GM18873 (cell line): Measurements from ENCODE around the gene SYNPR.
A peak's percentile ranks its signal among the peaks of the same experiment; 100 is the strongest.

Experiments
- ATAC-seq: cut with Tn5 transposase; IDR thresholded peaks from one replicate; pipeline ENCODE4 v1.9.1; 2021; ENCODE audit warnings: mild to moderate bottlenecking, moderate library complexity, moderate number of reproducible peaks; ENCODE audit not compliant: unreplicated experiment, low FRiP score

Gene SYNPR

DNA sequence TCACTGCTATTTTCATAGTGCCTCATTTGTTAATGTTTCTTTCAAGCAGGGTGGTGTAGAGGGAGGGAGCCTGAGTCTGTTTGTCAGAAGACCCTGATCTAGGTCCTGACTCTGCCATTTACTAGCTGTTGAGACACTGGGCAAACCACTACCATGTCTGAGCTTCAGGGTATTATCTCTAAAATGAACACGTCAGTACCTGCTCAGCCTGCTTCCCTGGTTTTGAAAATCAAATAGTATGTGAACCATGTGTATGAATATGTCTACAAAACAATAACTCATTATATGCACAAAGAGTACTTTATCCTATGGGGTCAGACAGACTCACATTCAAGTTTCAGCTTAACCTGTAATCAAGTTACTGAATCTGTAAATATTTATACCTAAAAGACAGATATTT lies 25.1 kb downstream of the SYNPR start:
- no peak for ATAC-seq

DNA sequence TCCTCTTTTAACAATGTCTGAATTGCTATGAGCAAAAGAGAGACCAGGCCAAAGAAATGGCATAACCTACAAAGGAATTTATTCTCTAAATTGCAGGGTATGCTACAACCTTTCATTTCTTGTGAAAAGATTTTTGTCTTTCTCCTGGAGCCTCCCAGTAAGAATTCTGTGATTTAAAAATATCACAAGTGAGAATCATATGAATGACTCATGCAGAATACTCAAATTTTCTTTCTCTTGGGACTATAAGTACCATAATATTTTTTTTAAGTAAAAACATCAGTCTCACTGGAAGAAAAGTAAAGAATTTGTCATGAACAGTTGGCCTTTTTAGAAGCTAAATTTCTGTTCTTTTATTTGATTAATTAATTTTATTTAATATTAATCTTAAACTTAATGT lies 26.3 kb downstream of the SYNPR start:
- no peak for ATAC-seq

DNA sequence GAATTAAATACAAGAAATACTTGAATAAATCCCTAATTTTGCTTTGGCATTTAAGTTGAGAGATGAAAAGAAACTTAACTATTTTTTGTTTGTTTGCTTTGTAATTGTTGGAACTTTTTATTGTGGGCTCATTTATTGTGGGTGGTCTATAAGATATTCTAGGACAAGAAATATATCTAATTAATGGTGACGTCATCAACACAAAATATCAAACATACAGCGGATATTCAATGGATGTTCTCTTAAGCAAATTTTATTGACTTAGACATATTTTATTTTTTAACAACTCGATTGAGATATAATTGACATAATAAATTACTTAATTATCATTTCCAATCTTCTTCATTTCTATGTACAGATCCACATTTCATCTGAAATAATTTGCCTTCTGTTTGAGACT lies 30.0 kb downstream of the SYNPR start:
- ATAC-seq: no peak

GRCh38 chr3:63309768-63310167 lies 31.7 kb downstream of the SYNPR start:
- no peak for ATAC-seq

DNA sequence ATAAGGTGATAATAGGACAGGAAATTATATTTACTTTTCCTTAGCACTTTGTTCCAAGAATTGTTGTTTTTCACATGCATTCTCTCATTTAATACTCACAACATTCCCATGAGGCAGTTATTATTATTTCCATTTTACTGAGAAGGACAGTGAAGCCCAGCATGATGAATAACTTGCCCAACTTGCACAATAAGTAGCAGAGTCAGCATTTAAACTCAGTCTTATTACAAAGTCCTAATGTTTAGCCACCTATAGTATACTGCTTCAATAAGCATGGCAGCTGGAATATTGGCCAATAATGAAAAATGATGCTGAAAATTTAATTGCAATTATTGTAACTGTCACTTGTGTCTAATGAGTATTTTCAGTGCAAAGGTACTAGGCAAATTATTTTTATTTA lies 45.7 kb downstream of the SYNPR start:
- ATAC-seq: no peak

GRCh38 chr3:63324621-63325020 lies 46.5 kb downstream of the SYNPR start:
- ATAC-seq: no peak

GRCh38 chr3:63325386-63325785 lies 47.3 kb downstream of the SYNPR start:
- ATAC-seq: no peak

DNA sequence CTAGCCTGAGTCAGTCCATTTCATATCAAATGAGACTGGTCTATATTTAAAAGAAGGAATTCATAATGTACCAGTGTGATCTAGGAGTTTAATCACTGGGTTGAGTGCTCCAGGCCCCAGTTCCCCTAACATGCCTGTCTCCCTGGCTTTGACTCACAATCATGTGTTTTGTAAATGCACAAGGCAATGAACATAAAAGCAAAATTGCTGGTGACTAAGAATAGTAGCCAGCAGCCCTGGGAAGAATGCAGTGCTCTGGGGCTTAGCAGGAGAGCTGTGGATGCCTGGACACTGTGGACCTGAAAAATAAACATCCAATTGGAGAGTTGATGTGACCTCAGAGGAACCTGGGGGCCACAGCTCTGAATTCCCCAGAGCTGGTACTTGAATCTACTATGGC lies 50.3 kb downstream of the SYNPR start:
- ATAC-seq: no peak

DNA sequence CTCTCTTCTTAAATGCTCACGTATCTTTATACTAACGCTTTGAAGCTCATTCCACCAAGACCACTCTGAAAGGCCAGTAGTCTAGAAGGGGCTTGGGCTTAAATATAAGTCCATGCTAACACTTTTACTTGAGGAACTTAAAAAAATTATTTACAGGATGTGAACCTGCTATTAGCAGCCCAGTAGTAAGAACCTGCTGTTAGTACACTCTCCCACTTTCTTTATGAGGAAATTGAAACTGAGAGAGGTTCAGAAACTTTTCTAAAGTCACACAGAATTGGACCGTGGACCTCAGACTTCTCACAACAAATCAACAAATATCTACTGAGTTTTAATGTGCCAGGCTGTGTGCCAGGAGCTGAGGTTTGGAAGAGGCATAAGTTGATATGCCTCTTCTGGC lies 53.4 kb downstream of the SYNPR start:
- no peak for ATAC-seq

GRCh38 chr3:63333815-63334214 lies 55.7 kb downstream of the SYNPR start:
- ATAC-seq: no peak

- no peak for ATAC-seq
Measured at GRCh38 chr3:63338351-63338750, 60.2 kb downstream of the SYNPR start.

- no peak for ATAC-seq
Measured at GRCh38 chr3:63343674-63344073, 65.6 kb downstream of the SYNPR start.

DNA sequence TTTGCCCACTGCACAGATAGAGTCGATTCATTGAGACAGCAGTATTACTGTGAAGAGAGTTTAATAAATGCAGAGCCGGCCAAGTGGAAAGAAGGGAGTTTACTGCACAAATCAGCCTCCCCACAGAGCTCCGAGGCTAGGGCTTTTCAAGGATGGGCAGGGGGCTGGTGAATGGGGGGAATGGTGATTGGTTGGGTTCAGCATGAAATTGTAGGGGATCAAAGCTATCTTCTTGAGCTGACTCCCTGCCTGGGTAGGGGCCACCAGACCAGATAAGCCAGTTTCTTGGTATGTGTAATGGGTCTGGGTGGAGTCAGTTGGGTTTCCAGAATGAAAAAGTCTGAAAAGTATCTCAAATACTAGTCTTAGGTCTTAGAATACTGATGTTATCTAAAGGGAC lies 66.6 kb downstream of the SYNPR start:
- no peak for ATAC-seq

- ATAC-seq: peak; percentile 58
Measured at GRCh38 chr3:63349583-63350573, 71.8 kb downstream of the SYNPR start.

GRCh38 chr3:63351159-63352007 lies 73.3 kb downstream of the SYNPR start:
- ATAC-seq: peak; percentile 52

DNA sequence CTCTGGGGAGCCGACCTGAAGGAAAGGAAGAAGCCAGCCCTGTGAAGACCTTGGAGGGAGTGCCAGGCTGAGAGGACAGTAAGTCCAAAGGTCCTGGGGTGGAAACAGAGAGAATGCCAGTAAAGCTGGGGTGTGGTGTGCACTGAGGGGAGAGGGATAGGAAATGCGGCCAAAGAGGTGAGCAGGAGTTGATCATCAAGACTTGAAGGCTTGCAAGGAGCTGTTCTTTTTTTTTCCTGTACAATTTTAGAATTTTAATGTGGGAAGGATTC lies 73.8 kb downstream of the SYNPR start:
- ATAC-seq: no peak

DNA sequence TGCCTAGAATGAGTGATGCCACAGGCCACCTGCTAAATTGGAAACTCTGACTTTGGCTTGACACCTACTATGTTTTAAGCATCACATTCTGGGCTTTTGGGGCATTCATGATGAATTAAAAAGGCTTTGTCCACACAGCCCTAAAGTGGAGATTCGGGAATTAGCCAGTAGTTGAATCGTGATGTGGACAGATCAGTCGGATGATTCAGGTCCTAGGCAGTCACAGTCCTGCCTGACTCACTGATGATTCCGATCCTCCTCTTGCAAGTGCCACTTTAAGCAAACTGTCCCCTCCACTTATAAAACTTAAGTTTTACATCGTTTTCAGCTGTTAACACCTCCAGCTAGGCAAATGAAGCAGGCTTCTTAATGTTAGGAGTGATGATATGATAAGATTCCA lies 75.3 kb downstream of the SYNPR start:
- no peak for ATAC-seq

GRCh38 chr3:63354160-63354559 lies 76.1 kb downstream of the SYNPR start:
- ATAC-seq: no peak

GRCh38 chr3:63355809-63356208 lies 77.7 kb downstream of the SYNPR start:
- no peak for ATAC-seq

GRCh38 chr3:63364495-63364894 lies 86.4 kb downstream of the SYNPR start:
- ATAC-seq: no peak

DNA sequence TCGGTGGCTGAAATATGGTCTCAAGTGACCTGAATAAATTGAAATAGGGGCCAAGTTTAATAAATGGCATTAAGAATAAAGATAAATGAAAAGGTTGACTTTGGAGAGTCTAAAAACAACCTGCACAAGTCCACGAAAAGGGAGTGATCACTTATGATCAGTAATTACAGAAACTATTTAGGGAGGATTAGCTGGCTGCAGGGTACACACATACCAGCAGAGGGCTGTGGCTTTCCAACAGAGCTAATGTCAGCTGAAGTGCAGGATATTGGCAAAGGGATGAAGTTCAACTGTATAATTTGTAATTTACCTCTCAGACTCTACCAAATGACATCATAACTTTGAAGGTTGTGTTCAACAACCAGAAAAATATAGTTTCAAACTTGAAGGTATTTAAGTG lies 86.8 kb downstream of the SYNPR start:
- ATAC-seq: no peak

- no peak for ATAC-seq
Measured at GRCh38 chr3:63365671-63366070, 87.6 kb downstream of the SYNPR start.
